Measurements from ENCODE around the gene PIP4K2B. TPM values are rescaled to one million over a fixed set of nuclear protein-coding genes. Genes with fewer than 3 reads are reported as not detected.

PIP4K2B gene
- total RNA-seq, 2 experiments from 2014 or later: 49.9 to 51.4 TPM

Small RNA genes lying within 50 kb of the gene (microRNA-seq; reads per million reads assigned to microRNA genes)
- gene MIR4726: 1.7 reads per million
- not detected for gene MIR4727

Other genes with a start within 250 kb of the PIP4K2B start
- gene SRCIN1, start 193.6 kb downstream of the PIP4K2B start, total RNA-seq: under 1 TPM in 1 of 2 experiments, not detected in 1; 0.34 TPM
- 10 to 100 TPM; 11.4 to 11.6 TPM for gene EPOP, start 124.6 kb downstream of the PIP4K2B start, total RNA-seq
- 100 to 1,000 TPM; 211 to 219 TPM for gene MLLT6, start 94.3 kb downstream of the PIP4K2B start, total RNA-seq
- gene CISD3, start 69.2 kb downstream of the PIP4K2B start, total RNA-seq: 10 to 100 TPM; 48.2 to 56.1 TPM
- under 1 TPM; 0.63 to 0.70 TPM for gene PCGF2, start 51.2 kb downstream of the PIP4K2B start, total RNA-seq
- 100 to 1,000 TPM; 251 to 252 TPM for gene PSMB3, start 46.8 kb downstream of the PIP4K2B start, total RNA-seq
- gene CWC25, start 25.8 kb upstream of the PIP4K2B start, total RNA-seq: 10 to 100 TPM; 29.6 to 30.9 TPM
- gene RPL23, start 54.2 kb upstream of the PIP4K2B start, total RNA-seq: 1,000 to 10,000 TPM; 1,130 to 1,164 TPM
- 100 to 1,000 TPM; 268 to 276 TPM for gene LASP1, start 70.5 kb upstream of the PIP4K2B start, total RNA-seq
- not detected for gene FBXO47, start 167.8 kb upstream of the PIP4K2B start, total RNA-seq